GM18517 (cell line): ENCODE measurements around the gene DEPDC1.
A peak's percentile ranks its signal among the peaks of the same experiment; 100 is the strongest.
"Not testable (repeated sequence)": the region's sequence is repeated elsewhere in the genome, so short reads cannot be mapped to it uniquely, and the experiment has no call there.

Experiments
- ATAC-seq: cut with Tn5 transposase; IDR thresholded peaks from one replicate; pipeline ENCODE4 v1.9.1; 2021; ENCODE audit warnings: mild to moderate bottlenecking, moderate library complexity; ENCODE audit not compliant: unreplicated experiment

The DEPDC1 gene

GRCh38 chr1:68496680-68497357 is at the start of gene DEPDC1:
Gene DEPDC1, minus strand, starts transcription at chr1:68497082. Its CDS starts 83 bp downstream, at chr1:68496999.
- peak; percentile 95 for ATAC-seq

GRCh38 chr1:68544651-68545050 is 47.8 kb upstream of the DEPDC1 start:
- ATAC-seq = no peak

GRCh38 chr1:68542586-68542985 is 45.7 kb upstream of the DEPDC1 start:
- no peak for ATAC-seq

GRCh38 chr1:68538941-68539340 is 42.1 kb upstream of the DEPDC1 start:
- ATAC-seq = no peak

- no peak for ATAC-seq
Observed at GRCh38 chr1:68528243-68528642, 31.4 kb upstream of the DEPDC1 start.

GRCh38 chr1:68525781-68526180 is 28.9 kb upstream of the DEPDC1 start:
- no peak for ATAC-seq

- ATAC-seq = no peak
Observed at GRCh38 chr1:68521286-68521685, 24.4 kb upstream of the DEPDC1 start.

- no peak for ATAC-seq
Observed at GRCh38 chr1:68516066-68516465, 19.2 kb upstream of the DEPDC1 start.

GRCh38 chr1:68511254-68511653 is 14.4 kb upstream of the DEPDC1 start:
- ATAC-seq = no peak

GRCh38 chr1:68506386-68506785 is 9.5 kb upstream of the DEPDC1 start:
- no peak for ATAC-seq

- ATAC-seq = no peak
Observed at GRCh38 chr1:68503085-68503484, 6.2 kb upstream of the DEPDC1 start.

GRCh38 chr1:68497358-68497698 is 446 bp upstream of the DEPDC1 start:
- ATAC-seq = peak; percentile 12

GRCh38 chr1:68495968-68496679 is 758 bp downstream of the DEPDC1 start:
- peak; percentile 26 for ATAC-seq

- no peak for ATAC-seq
Observed at GRCh38 chr1:68495532-68495931, 1.4 kb downstream of the DEPDC1 start.

GRCh38 chr1:68493193-68493592 is 3.7 kb downstream of the DEPDC1 start:
- ATAC-seq = no peak

- ATAC-seq = not testable (repeated sequence)
Observed at GRCh38 chr1:68492255-68492654, 4.6 kb downstream of the DEPDC1 start.

- no peak for ATAC-seq
Observed at GRCh38 chr1:68490046-68490651, 6.7 kb downstream of the DEPDC1 start.

- ATAC-seq = no peak
Observed at GRCh38 chr1:68485431-68486022, 11.4 kb downstream of the DEPDC1 start.

GRCh38 chr1:68484618-68485017 is 12.3 kb downstream of the DEPDC1 start:
- no peak for ATAC-seq

GRCh38 chr1:68481041-68481440 is 15.8 kb downstream of the DEPDC1 start:
- no peak for ATAC-seq

- ATAC-seq = no peak
Observed at GRCh38 chr1:68479501-68479900, 17.4 kb downstream of the DEPDC1 start.

- ATAC-seq = no peak
Observed at GRCh38 chr1:68478662-68479061, 18.2 kb downstream of the DEPDC1 start.
